Erythroblast (primary cell): ENCODE data around the gene KREMEN2.
"Not testable (repeated sequence)": the region's sequence is repeated elsewhere in the genome, so short reads cannot be mapped to it uniquely, and the experiment has no call there.

Source experiments
- DNase-seq, 2 experiments: peaks; one replicate each; lab custom pipeline; 2025; lab: John Stamatoyannopoulos, UW
- GATA1 ChIP-seq: IDR thresholded peaks from 2 replicates; pipeline ENCODE4 v1.6.1; 2011; ENCODE audit warnings: low read depth, mild to moderate bottlenecking, control low read depth, low read length, moderate library complexity
- POLR2A ChIP-seq: IDR thresholded peaks from 2 replicates; pipeline ENCODE4 v1.6.1; 2011; ENCODE audit warnings: mild to moderate bottlenecking, low read length

The KREMEN2 gene, protein sequence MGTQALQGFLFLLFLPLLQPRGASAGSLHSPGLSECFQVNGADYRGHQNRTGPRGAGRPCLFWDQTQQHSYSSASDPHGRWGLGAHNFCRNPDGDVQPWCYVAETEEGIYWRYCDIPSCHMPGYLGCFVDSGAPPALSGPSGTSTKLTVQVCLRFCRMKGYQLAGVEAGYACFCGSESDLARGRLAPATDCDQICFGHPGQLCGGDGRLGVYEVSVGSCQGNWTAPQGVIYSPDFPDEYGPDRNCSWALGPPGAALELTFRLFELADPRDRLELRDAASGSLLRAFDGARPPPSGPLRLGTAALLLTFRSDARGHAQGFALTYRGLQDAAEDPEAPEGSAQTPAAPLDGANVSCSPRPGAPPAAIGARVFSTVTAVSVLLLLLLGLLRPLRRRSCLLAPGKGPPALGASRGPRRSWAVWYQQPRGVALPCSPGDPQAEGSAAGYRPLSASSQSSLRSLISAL

DNA sequence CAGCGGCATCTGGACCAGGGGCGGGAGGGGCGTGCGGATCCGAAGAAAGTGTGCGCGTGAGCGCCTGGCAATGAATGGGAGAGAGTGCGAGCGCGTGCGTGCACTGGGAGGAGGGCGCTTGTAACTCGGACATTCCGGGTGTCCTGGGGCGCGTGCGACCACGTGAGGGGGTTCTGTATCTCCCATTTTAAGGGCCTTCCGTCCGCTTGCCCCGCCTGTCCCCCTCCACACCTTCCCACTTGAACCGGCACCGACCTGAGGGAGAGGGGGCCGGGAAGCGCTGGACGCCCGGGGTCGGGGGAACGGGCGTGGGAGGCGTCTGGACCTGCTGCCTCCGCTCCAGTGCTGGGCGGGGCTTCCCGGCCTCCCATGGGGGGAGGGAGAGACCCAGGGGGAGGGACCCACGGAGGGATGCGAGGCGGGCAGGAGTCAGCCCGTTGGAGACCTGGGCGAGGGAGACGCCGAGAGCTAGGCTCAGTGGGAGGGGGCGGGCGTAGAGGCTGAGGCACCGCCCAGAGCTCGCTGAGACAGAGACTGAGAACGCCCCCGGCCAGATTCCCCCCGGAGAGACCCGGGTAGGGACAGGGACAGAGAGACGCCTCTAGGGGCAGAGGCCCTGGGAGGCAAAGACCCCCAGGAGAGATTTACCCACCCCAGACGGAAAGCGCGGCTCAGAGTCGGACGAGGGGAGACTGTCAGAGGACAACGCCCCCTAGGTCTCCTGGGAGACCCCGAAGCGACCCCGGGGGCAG, at the start of gene KREMEN2:
TSS of gene KREMEN2 (plus strand) at position 553 of the 752 bp plus-strand sequence. CDS start 246 bp downstream, outside the sequence.
- no peak for DNase-seq
- TF ChIP-seq GATA1: no peak
- no peak for TF ChIP-seq POLR2A

- DNase-seq: no peak
- TF ChIP-seq GATA1 (no peak), POLR2A (no peak)
These were observed 48.7 kb upstream of the KREMEN2 start for GRCh38 chr16:2915196-2915929.

GRCh38 chr16:2919511-2920255, 44.4 kb upstream of the KREMEN2 start:
- peak; percentile 70 to 86 for DNase-seq

DNA sequence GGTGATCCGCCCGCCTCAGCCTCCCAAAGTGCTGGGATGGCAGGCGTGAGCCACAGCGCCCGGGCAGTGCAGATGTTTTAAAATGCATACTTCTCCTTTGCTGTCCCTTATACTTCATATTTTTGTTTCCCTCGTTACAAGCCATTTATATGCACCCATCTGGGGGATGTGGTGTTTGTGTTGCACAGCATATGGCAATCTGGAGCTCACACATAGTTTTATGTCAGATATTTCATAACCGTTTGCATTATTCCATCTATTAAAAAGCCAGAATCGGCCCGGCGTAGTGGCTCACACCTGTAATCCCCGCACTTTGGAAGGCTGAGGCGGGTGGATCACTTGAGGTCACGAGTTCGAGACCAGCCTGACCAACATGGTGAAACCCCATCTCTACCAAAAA, 40.6 kb upstream of the KREMEN2 start:
- TF ChIP-seq GATA1 (no peak), POLR2A (no peak)
- no peak for DNase-seq

More at GRCh38 chr16:2919511-2920255, 44.4 kb upstream of the KREMEN2 start:
- TF ChIP-seq POLR2A (no peak), GATA1 (no peak)

GRCh38 chr16:2924901-2925755, 38.9 kb upstream of the KREMEN2 start:
- TF ChIP-seq POLR2A (no peak), GATA1 (no peak)
- no peak for DNase-seq

DNA sequence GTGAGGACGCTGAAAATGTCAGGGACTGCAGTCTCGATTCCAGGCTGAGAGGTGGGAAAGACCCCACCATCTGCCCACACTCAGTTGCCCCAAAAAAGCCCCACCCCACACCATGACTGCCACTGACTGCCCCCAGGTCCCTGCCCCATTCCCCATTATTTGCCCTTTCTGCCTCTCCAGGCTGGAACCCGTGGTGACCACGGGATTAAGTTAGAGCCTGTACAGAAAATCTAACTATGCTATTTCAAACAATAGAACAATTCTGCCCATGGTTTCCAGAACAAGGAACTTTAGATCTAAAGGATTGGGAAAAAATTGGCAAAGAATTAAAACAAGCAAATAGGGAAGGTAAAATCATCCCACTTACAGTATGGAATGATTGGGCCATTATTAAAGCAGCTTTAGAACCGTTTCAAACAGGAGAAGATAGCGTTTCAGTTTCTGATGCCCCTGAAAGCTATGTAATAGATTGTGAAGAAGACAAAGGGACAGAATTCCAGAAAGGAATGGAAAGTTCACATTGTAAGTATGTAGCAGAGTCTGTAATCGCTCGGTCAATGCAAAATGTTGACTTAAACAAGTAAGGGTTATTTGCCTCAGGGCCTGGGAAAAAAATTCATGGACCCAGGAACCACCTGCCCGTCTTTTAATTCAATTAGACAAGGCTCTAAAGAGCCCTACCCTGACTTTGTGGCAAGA, 38.0 kb upstream of the KREMEN2 start:
- TF ChIP-seq GATA1 (no peak), POLR2A (no peak)
- DNase-seq: no peak

DNA sequence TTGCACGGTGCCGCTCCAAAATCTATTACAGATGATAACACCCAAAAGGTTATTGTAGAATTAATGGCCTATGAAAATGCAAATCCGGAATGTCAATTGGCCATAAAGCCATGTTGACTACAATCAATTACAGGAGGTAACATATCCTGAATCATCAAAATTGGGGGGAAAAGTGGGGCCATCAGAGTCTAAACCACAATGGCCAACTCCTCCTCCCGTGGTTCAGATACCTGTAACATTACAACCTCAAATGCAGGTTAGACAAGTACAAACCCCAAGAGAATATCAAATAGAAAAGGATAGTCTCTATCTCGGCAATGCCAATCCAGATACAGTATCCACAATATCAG, 37.5 kb upstream of the KREMEN2 start:
- DNase-seq: no peak
- TF ChIP-seq POLR2A (no peak), GATA1 (no peak)

- DNase-seq: peak; percentile 89 to 94
- TF ChIP-seq POLR2A (no peak), GATA1 (no peak)
These were observed 36.9 kb upstream of the KREMEN2 start for GRCh38 chr16:2927010-2927646.

GRCh38 chr16:2928151-2928550, 35.9 kb upstream of the KREMEN2 start:
- not testable (repeated sequence) for DNase-seq

DNA sequence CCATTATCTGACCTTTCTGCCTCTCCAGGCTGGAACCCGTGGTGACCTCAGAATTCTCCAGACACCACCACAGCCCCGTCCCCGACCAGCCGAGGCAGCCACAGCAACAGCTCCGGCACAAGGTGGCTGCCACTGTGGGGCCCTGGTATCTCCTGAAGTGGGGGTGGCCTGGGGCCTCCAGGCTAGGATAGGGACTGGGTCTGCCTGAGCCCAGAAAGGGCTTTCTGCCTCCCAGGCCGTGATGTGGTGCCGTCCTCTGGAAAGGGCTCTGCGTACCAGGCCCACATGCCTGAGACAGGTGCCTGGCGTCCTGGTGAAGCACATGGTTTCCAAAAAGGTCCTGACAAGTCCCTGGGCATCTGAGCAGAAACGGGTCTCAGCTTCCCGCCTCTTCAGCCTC, 35.3 kb upstream of the KREMEN2 start:
- DNase-seq: no peak
- TF ChIP-seq POLR2A: no peak
- no peak for TF ChIP-seq GATA1

GRCh38 chr16:2929693-2930092, 34.4 kb upstream of the KREMEN2 start:
- DNase-seq: no peak
- TF ChIP-seq GATA1 (no peak), POLR2A (no peak)
